ENCODE results near the gene NHLRC1.
"Not testable (repeated sequence)": the region's sequence is repeated elsewhere in the genome, so short reads cannot be mapped to it uniquely, and the experiment has no call there.

The NHLRC1 gene

GRCh38 chr6:18122128-18123093 lies at the start of gene NHLRC1:
Gene NHLRC1 (minus strand): TSS chr6:18122677. CDS start chr6:18122606, 71 bp downstream.
- peak; percentile 76 to 80 for DNase-seq

- DNase-seq, result no peak
These were observed 49.4 kb upstream of the NHLRC1 start for GRCh38 chr6:18171871-18172270.

GRCh38 chr6:18168264-18168663 lies 45.8 kb upstream of the NHLRC1 start:
- no peak for DNase-seq

GRCh38 chr6:18166312-18167036 lies 44.0 kb upstream of the NHLRC1 start:
- DNase-seq, result no peak

GRCh38 chr6:18165751-18166150 lies 43.3 kb upstream of the NHLRC1 start:
- no peak for DNase-seq

- no peak for DNase-seq
These were observed 39.9 kb upstream of the NHLRC1 start for GRCh38 chr6:18162401-18162800.

GRCh38 chr6:18161431-18161830 lies 39.0 kb upstream of the NHLRC1 start:
- no peak for DNase-seq

- no peak for DNase-seq
These were observed 38.4 kb upstream of the NHLRC1 start for GRCh38 chr6:18160911-18161310.

- DNase-seq, result peak; percentile 58 to 61
These were observed 33.5 kb upstream of the NHLRC1 start for GRCh38 chr6:18155864-18156421.

- peak; percentile 98 to 99 for DNase-seq
These were observed 32.8 kb upstream of the NHLRC1 start, which contains the start of gene KDM1B for GRCh38 chr6:18155150-18155863. Gene KDM1B (plus strand): TSS chr6:18155422. CDS start chr6:18159896, 4,474 bp downstream.

GRCh38 chr6:18154507-18155149 lies 32.2 kb upstream of the NHLRC1 start, which contains the start of gene TPMT:
Gene TPMT (minus strand): TSS chr6:18155077. CDS start chr6:18149127, 5,950 bp downstream.
- no peak for DNase-seq

GRCh38 chr6:18153311-18153703 lies 30.8 kb upstream of the NHLRC1 start:
- DNase-seq, result no peak

- no peak for DNase-seq
These were observed 29.3 kb upstream of the NHLRC1 start for GRCh38 chr6:18151801-18152200.

- DNase-seq, result not testable (repeated sequence)
These were observed 28.9 kb upstream of the NHLRC1 start for GRCh38 chr6:18151391-18151790.

- DNase-seq, result peak in 1 of 2 donors; percentile 6
These were observed 26.0 kb upstream of the NHLRC1 start for GRCh38 chr6:18148304-18149025.

GRCh38 chr6:18147616-18148015 lies 25.1 kb upstream of the NHLRC1 start:
- DNase-seq, result no peak

- DNase-seq, result no peak
These were observed 24.7 kb upstream of the NHLRC1 start for GRCh38 chr6:18147160-18147559.

- no peak for DNase-seq
These were observed 20.0 kb upstream of the NHLRC1 start for GRCh38 chr6:18142591-18142861.

GRCh38 chr6:18141805-18142590 lies 19.5 kb upstream of the NHLRC1 start:
- no peak for DNase-seq

- no peak for DNase-seq
These were observed 17.6 kb upstream of the NHLRC1 start for GRCh38 chr6:18139935-18140621.
